ENCODE data around the gene PLEKHA6. TPM values are rescaled to one million over a fixed set of nuclear protein-coding genes. Genes with fewer than 3 reads are reported as not detected.

PLEKHA6 gene
- total and polyA plus RNA-seq, 10 donors: 0.47 to 6.5 (median 2.7) TPM

- DNase-seq: no peak
- H3K4me1 ChIP-seq: peaks cover 38 to 88% (median 53%) of the 10 kb centered on the region in 6 donors
- no peaks in the 10 kb centered on the region for H3K27me3 ChIP-seq (replicated peaks in 1 of 7)
- intact Hi-C loops (cut with DNase I; ENCODE audit: low total_unique reads): no loop called here
- peaks cover under 1 to 38% (median 29%) of the 10 kb centered on the region in 6 donors for H3K36me3 ChIP-seq
- WGBS, 5 donors: 0 to 2% (median 1%) methylated on average over 2 of the region's 2 CpGs
- H3K4me3 ChIP-seq: peak overlapping the region; percentile 67 to 97 (median 82)
- no peaks in the 10 kb centered on the region for H3K9me3 ChIP-seq
- H3K27ac ChIP-seq: peak overlapping the region in 4 of 8 donors; percentile 96 to 100 (median 98)
- TF ChIP-seq CTCF (IDR thresholded peaks at IDR 0.05 in 8 of 11, conservative IDR thresholded peaks at IDR 0.05 in 3 of 11) (no peak), POLR2A (IDR thresholded peaks at IDR 0.05) (no peak), POLR2AphosphoS5 (IDR thresholded peaks at IDR 0.05) (no peak)
Measured at GRCh38 chr1:204408074-204408507, 48.4 kb upstream of the PLEKHA6 start.

GRCh38 chr1:204407295-204407971, 47.7 kb upstream of the PLEKHA6 start:
- Histone ChIP-seq H3K4me3 (peak overlapping the region; percentile 67 to 97 (median 82)), H3K27ac (peak overlapping the region in 4 of 8 donors; percentile 96 to 100 (median 98)), H3K4me1 (peaks cover 32 to 88% (median 47%) of the 10 kb centered on the region in 6 donors), H3K36me3 (peaks cover 5 to 44% (median 36%) of the 10 kb centered on the region in 6 donors), H3K9me3 (no peaks in the 10 kb centered on the region), H3K27me3 (replicated peaks in 1 of 7) (no peaks in the 10 kb centered on the region)
- DNase-seq: no peak
- WGBS, 5 donors: 2 to 5% (median 2%) methylated on average over 3 of the region's 3 CpGs
- TF ChIP-seq CTCF (IDR thresholded peaks at IDR 0.05 in 8 of 11, conservative IDR thresholded peaks at IDR 0.05 in 3 of 11) (no peak), POLR2A (IDR thresholded peaks at IDR 0.05) (no peak), POLR2AphosphoS5 (IDR thresholded peaks at IDR 0.05) (no peak)
- intact Hi-C loops (cut with DNase I; ENCODE audit: low total_unique reads): no loop called here

GRCh38 chr1:204406621-204407020, 46.9 kb upstream of the PLEKHA6 start:
- peak overlapping the region; percentile 67 to 97 (median 82) for H3K4me3 ChIP-seq
- WGBS, 5 donors: 47 to 60% (median 58%) methylated on average over 4 of the region's 4 CpGs
- intact Hi-C loops (cut with DNase I; ENCODE audit: low total_unique reads): no loop called here
- H3K27me3 ChIP-seq (replicated peaks in 1 of 7): no peaks in the 10 kb centered on the region
- peaks cover 30 to 90% (median 45%) of the 10 kb centered on the region in 6 donors for H3K4me1 ChIP-seq
- H3K9me3 ChIP-seq: no peaks in the 10 kb centered on the region
- no peak for DNase-seq
- H3K27ac ChIP-seq: peak overlapping the region in 2 of 8 donors; percentile 13 to 99
- H3K36me3 ChIP-seq: peaks cover 5 to 52% (median 40%) of the 10 kb centered on the region in 6 donors
- no peak for TF ChIP-seq POLR2AphosphoS5 (IDR thresholded peaks at IDR 0.05)
- TF ChIP-seq POLR2A (IDR thresholded peaks at IDR 0.05): no peak
- no peak for TF ChIP-seq CTCF (IDR thresholded peaks at IDR 0.05 in 8 of 11, conservative IDR thresholded peaks at IDR 0.05 in 3 of 11)

- Histone ChIP-seq H3K9me3 (no peaks in the 10 kb centered on the region), H3K36me3 (peaks cover 5 to 59% (median 43%) of the 10 kb centered on the region in 6 donors), H3K4me3 (peak overlapping the region; percentile 67 to 97 (median 82)), H3K27me3 (replicated peaks in 1 of 7) (no peaks in the 10 kb centered on the region), H3K4me1 (peaks cover 30 to 96% (median 45%) of the 10 kb centered on the region in 6 donors), H3K27ac (peak overlapping the region in 1 of 8 donors; percentile 99)
- intact Hi-C loops (cut with DNase I; ENCODE audit: low total_unique reads): no loop called here
- no peak for DNase-seq
- 34 to 63% (median 51%) methylated on average over 2 of the region's 2 CpGs for WGBS, 5 donors
- TF ChIP-seq CTCF (IDR thresholded peaks at IDR 0.05 in 8 of 11, conservative IDR thresholded peaks at IDR 0.05 in 3 of 11) (no peak), POLR2A (IDR thresholded peaks at IDR 0.05) (no peak), POLR2AphosphoS5 (IDR thresholded peaks at IDR 0.05) (no peak)
Measured at GRCh38 chr1:204405988-204406387, 46.3 kb upstream of the PLEKHA6 start.
